ENCODE results near the gene ZNF660. TPM values are rescaled to one million over a fixed set of nuclear protein-coding genes. Genes with fewer than 3 reads are reported as not detected.
"Not testable (repeated sequence)": the region's sequence is repeated elsewhere in the genome, so short reads cannot be mapped to it uniquely, and the experiment has no call there.

The ZNF660 gene
- 1 to 10 TPM; 1.0 to 1.2 TPM for total RNA-seq

DNA sequence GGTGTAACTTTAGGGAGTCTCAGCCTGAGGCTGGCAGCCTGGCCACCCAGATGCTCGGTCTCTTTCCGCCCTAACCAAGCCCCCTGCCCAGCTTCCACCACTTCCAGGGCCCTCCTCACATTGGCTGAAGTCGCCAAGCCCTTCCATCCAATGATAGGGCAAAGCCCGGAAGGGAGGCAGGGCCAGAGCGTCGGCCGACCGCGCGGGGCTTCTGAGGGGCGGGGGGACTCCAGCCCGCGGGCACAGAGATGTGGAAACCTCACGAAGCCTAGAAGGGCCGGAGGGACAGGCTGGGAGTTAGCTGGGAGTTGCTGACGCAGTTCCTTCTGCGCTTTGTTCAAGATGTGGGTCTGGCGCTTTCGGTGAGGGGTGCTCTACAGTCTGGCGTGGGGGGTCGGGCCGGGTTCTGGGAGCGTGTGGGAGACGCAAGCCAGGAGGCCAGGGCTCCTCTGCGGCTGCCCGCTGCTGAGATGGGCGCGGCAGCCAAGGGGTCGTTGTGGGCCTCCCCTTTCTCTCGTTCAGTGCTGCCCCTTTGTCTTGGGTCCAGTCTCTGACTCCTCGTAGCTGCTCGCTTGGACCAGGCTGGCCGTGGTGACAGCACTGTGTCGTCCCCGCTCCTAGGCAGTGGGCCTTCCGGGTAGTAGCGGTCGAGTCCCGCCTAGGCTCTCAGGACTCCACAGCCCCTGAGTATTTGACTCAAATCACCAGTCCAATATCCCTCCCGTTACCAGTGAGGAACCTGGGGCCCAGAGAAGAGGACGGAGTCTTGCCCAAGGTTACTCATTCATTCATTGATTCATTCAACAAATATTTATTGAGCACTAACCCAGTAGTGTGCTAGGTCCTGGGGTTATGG lies at the start of gene ZNF660:
Gene ZNF660, plus strand, starts transcription at position 319 of the 856 bp plus-strand sequence. CDS start 9,230 bp downstream, outside the sequence.
- H3K4me3 Mint-ChIP-seq: peak within 1 kb of the TSS; percentile 70
- peaks cover 7% of the 10 kb centered on the region for H3K4me1 Mint-ChIP-seq (ENCODE audit: low read depth)
- H3K27me3 Mint-ChIP-seq: peaks cover 12% of the 10 kb centered on the region
- peaks cover 13% of the 10 kb centered on the region for H3K9me3 Mint-ChIP-seq
- ATAC-seq: peak; percentile 84
- peak; percentile 37 for DNase-seq
- intact Hi-C loops (cut with micrococcal nuclease): no loop called here
- H3K36me3 Mint-ChIP-seq (ENCODE audit: low read depth): peaks cover 23% of the 10 kb centered on the region
- CTCF ChIA-PET: interaction anchor here (1.0 kb wide), 1 partner anchor 328 kb away, joined by 4 read pairs; no protein-coding TSS in a partner anchor
- POLR2A ChIA-PET: interaction anchor here (1.2 kb wide), 1 partner anchor 30 kb away, joined by 4 read pairs; the partner anchor contains the start of gene ZKSCAN7
- TF ChIP-seq, protein P1, sequence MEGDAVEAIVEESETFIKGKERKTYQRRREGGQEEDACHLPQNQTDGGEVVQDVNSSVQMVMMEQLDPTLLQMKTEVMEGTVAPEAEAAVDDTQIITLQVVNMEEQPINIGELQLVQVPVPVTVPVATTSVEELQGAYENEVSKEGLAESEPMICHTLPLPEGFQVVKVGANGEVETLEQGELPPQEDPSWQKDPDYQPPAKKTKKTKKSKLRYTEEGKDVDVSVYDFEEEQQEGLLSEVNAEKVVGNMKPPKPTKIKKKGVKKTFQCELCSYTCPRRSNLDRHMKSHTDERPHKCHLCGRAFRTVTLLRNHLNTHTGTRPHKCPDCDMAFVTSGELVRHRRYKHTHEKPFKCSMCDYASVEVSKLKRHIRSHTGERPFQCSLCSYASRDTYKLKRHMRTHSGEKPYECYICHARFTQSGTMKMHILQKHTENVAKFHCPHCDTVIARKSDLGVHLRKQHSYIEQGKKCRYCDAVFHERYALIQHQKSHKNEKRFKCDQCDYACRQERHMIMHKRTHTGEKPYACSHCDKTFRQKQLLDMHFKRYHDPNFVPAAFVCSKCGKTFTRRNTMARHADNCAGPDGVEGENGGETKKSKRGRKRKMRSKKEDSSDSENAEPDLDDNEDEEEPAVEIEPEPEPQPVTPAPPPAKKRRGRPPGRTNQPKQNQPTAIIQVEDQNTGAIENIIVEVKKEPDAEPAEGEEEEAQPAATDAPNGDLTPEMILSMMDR (IDR thresholded peaks at IDR 0.05): no peak
- H3K27ac Mint-ChIP-seq: no peak within 1 kb of the TSS

DNA sequence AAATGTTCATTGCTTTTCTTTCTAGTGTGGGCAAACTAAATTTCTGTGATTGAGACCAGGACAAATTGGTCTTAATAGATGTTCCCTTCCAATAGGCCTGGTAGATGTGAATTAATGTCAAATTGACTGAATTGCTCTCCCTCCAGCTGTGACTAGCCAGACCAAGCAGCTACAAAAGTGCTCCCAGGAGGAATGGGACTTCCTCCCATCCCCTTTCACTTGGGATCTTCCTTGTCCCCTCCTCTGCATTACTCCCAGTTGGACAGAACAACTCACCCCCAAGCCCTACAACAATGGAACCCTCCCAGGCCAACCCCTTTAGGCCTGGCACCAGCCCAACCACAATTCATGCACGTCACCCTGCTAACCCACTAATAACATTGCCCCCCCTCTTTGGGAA lies 49.4 kb upstream of the ZNF660 start:
- TF ChIP-seq, protein P1 (IDR thresholded peaks at IDR 0.05): no peak
- Mint-ChIP-seq H3K4me1 (ENCODE audit: low read depth) (no peaks in the 10 kb centered on the region), H3K27ac (no peak overlapping the region), H3K36me3 (ENCODE audit: low read depth) (no peaks in the 10 kb centered on the region), H3K9me3 (no peaks in the 10 kb centered on the region), H3K27me3 (peaks cover 24% of the 10 kb centered on the region), H3K4me3 (no peak overlapping the region)
- no peak for ATAC-seq
- intact Hi-C loops (cut with micrococcal nuclease): loop anchor here (10.0 kb wide), 1 partner anchor 179 kb away; the partner anchor contains the start of gene ZNF502
- no peak for DNase-seq
- POLR2A ChIA-PET: interaction anchor here (0.5 kb wide), 1 partner anchor 148 kb away, joined by 3 read pairs; no protein-coding TSS in a partner anchor
- CTCF ChIA-PET: interaction anchor here (1.2 to 1.5 kb wide), 2 partner anchors 378 to 380 kb away, joined by 3 to 6 read pairs; no protein-coding TSS in a partner anchor

DNA sequence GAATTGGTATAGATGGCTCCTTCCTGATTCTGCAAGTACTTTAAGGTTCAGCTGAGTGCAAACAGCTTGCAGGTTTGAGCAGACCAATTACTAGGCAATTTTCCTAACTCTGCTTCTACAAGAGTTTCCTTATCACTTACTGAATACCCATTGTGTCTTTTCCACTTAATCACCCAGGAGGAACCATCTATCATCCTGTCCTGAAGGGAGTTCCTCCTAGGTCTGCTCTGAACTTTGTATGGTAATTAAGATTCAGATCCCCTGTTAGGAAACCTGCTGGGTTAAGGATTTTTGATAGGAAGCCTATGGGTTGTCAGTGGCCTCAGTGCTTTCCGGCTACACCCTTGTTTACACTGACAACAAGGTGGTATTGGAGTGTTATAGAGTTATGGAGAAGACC lies 40.0 kb upstream of the ZNF660 start:
- ATAC-seq; H3K9me3 Mint-ChIP-seq; DNase-seq; H3K4me1 Mint-ChIP-seq (ENCODE audit: low read depth); H3K27me3 Mint-ChIP-seq; H3K36me3 Mint-ChIP-seq (ENCODE audit: low read depth); intact Hi-C loops (cut with micrococcal nuclease); CTCF ChIA-PET; H3K27ac Mint-ChIP-seq; POLR2A ChIA-PET; H3K4me3 Mint-ChIP-seq: not testable (repeated sequence)

DNA sequence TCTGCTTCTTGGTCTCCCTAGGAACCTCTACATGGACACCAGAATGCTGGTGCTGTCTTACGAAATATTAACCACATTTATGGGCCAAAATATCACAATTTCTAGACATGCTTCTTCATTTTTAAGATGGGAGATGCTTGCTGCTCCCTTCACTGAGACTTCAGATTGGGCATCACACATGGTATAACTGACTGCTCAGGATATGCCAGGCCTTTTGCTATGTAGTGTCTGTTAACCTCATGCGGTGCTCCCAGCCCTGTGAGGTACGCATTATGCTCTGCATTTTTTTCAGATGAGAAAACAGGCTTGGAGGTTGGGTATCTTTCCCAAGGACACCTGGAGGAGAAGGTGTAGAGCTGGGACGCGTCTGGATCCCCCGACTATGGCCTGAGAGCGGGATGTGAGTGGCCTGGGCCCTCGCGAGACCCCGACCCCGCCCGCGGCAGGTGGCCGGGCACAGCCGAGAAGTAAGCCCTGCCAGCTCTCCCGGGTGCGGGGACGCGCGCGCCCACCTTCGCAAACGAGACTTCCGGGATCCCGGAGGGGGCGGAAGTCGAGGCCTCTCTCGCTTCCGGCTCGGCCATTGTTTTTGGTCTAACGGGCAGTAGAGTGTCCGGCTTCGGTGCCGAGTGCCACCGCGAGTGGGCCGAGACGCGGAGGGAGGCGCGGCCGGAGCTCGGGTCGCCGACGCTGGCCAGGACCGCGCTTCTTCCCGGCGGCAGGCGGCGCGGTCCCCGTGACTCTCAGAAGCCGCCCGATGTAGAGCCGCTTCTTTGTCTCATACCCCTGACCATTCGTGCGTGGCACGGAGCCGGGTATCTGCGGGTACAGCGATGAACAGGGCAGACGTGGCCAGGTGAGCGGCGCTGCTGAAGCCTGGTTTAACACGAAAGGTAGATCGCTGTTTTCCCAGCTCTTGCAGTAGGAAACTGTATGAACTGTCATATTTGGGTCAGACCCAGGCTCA lies 29.9 kb upstream of the ZNF660 start, which contains the start of gene ZKSCAN7:
Gene ZKSCAN7, plus strand, starts transcription at position 568 of the 967 bp plus-strand sequence. CDS start 1,855 bp downstream, outside the sequence.
- CTCF ChIA-PET: no interaction called here
- ATAC-seq (peak; percentile 82), DNase-seq (peak; percentile 77)
- Mint-ChIP-seq H3K27me3 (peaks cover 2% of the 10 kb centered on the region), H3K27ac (peak within 1 kb of the TSS; percentile 88), H3K4me3 (peak within 1 kb of the TSS; percentile 77), H3K9me3 (no peaks in the 10 kb centered on the region), H3K4me1 (ENCODE audit: low read depth) (peaks cover 19% of the 10 kb centered on the region), H3K36me3 (ENCODE audit: low read depth) (peaks cover 33% of the 10 kb centered on the region)
- TF ChIP-seq, protein P1 (IDR thresholded peaks at IDR 0.05): no peak
- intact Hi-C loops (cut with micrococcal nuclease): no loop called here
- POLR2A ChIA-PET: interaction anchor here (0.9 to 1.8 kb wide), 3 partner anchors 22 to 207 kb away, joined by 4 to 10 read pairs (median 4); partner anchors contain the start of genes KIAA1143, KIF15 and ZNF660

DNA sequence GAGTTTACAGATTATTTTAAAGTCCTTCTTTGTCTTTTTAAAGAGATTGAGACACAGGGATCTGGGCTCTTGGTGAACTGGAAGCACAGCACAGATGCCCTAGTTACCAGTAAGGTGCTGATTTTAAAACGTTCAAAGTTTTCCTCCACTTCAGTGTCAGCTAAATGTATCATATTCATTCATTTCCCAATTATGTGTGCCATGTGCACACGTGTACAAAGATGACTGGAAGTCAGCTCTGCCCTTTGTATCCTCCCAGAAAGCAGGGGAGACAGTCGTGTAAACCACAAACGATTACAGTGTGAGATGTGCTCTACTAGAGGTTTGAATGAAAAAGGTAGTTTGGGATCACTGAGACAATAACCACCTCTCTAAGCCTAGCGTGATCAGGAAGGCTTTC lies 29.0 kb upstream of the ZNF660 start:
- Mint-ChIP-seq H3K9me3 (peaks cover under 1% of the 10 kb centered on the region), H3K36me3 (ENCODE audit: low read depth) (peaks cover 40% of the 10 kb centered on the region), H3K27me3 (peaks cover 2% of the 10 kb centered on the region), H3K27ac (peak overlapping the region; percentile 88), H3K4me1 (ENCODE audit: low read depth) (peaks cover 19% of the 10 kb centered on the region), H3K4me3 (peak overlapping the region; percentile 77)
- TF ChIP-seq, protein P1 (IDR thresholded peaks at IDR 0.05): no peak
- POLR2A ChIA-PET: interaction anchor here (1.0 to 1.8 kb wide), 2 partner anchors 29 to 206 kb away, joined by 4 to 10 read pairs; partner anchors contain the start of genes KIAA1143, KIF15 and ZNF660
- DNase-seq: no peak
- ATAC-seq: peak; percentile 38
- CTCF ChIA-PET: no interaction called here
- intact Hi-C loops (cut with micrococcal nuclease): no loop called here

Measured in activated CD8-positive, alpha-beta T cell treated with anti-CD3 and anti-CD28 coated beads for 36 hours (primary cell).